Smooth muscle cell (in vitro differentiated cells): Measurements from ENCODE around the gene IFNL3. TPM values are rescaled to one million over a fixed set of nuclear protein-coding genes. Genes with fewer than 3 reads are reported as not detected.
"Not testable (repeated sequence)": the region's sequence is repeated elsewhere in the genome, so short reads cannot be mapped to it uniquely, and the experiment has no call there.

Experiments used
- DNase-seq: peaks from one replicate; lab custom pipeline; 2025; ENCODE audit not compliant: unreplicated experiment; lab: John Stamatoyannopoulos, UW
- H2AFZ ChIP-seq: fragments of 200-600 bp; sonication (generic); 2 replicates; pipeline ENCODE4 v1.6.0; 2016; ENCODE audit warnings: antibody characterized with exemption, low read depth, mild to moderate bottlenecking
- H3F3A ChIP-seq: fragments of 200-600 bp; sonication (generic); 2 replicates; pipeline ENCODE4 v1.6.0; 2017; ENCODE audit warnings: antibody characterized with exemption, low read depth
- H3K27ac ChIP-seq: fragments of 200-600 bp; sonication (generic); 2 replicates; pipeline ENCODE4 v1.5.1; 2016; ENCODE audit warnings: low read depth, mild to moderate bottlenecking
- H3K27me3 ChIP-seq: fragments of 200-600 bp; sonication (generic); 2 replicates; pipeline ENCODE4 v1.6.1; 2016; ENCODE audit warnings: low read depth, mild to moderate bottlenecking
- H3K36me3 ChIP-seq: fragments of 200-600 bp; sonication (generic); 2 replicates; pipeline ENCODE4 v1.5.1; 2016; ENCODE audit warnings: low read depth
- H3K4me1 ChIP-seq: fragments of 200-600 bp; sonication (generic); 2 replicates; pipeline ENCODE4 v1.5.1; 2016; ENCODE audit warnings: low read depth
- H3K4me2 ChIP-seq: fragments of 200-600 bp; sonication (generic); 2 replicates; pipeline ENCODE4 v1.6.0; 2016; ENCODE audit warnings: mild to moderate bottlenecking
- H3K4me3 ChIP-seq: fragments of 200-600 bp; sonication (generic); 2 replicates; pipeline ENCODE4 v1.5.1; 2016; ENCODE audit warnings: mild to moderate bottlenecking
- H3K79me2 ChIP-seq: fragments of 200-600 bp; sonication (generic); 2 replicates; pipeline ENCODE4 v1.6.0; 2016; ENCODE audit warnings: low read depth, mild to moderate bottlenecking
- H3K9ac ChIP-seq: fragments of 200-600 bp; sonication (generic); 2 replicates; pipeline ENCODE4 v1.6.0; 2016; ENCODE audit warnings: low read depth
- H3K9me3 ChIP-seq: fragments of 200-600 bp; sonication (generic); replicated peaks from 2 replicates; pipeline ENCODE4 v1.5.1; 2016; ENCODE audit warnings: low read depth
- H4K20me1 ChIP-seq: fragments of 200-600 bp; sonication (generic); 2 replicates; pipeline ENCODE4 v1.6.0; 2016; ENCODE audit warnings: low read depth
- CTCF ChIP-seq: fragments of 200-600 bp; sonication (generic); IDR thresholded peaks from 2 replicates; pipeline ENCODE4 v1.5.1; 2017; ENCODE audit warnings: borderline replicate concordance, mild to moderate bottlenecking, antibody characterized with exemption; ENCODE audit not compliant: insufficient read depth, poor library complexity, severe bottlenecking
- WGBS: methylation state at CpG from one replicate; pipeline ENCODE4 v1.1.7; 2016; ENCODE audit warnings: low lambda C conversion rate; 5-methylcytosine and 5-hydroxymethylcytosine counted together
- polyA plus RNA-seq: library from polyadenylated mRNA; unstranded; fragments of >200 nt; fragmentation: Nextera tagmentation; extraction: Ambion mirVana; gene quantifications from 2 replicates; pipeline ENCODE4 v1.2.1, GENCODE V29; 2016
- total RNA-seq: library from RNA; depleted of rRNA; stranded (reverse); fragments of >200 nt; gene quantifications from 2 replicates; pipeline ENCODE4 v1.2.3, GENCODE V29; 2014

IFNL3 gene
- total and polyA plus RNA-seq, 2 experiments from 2014 or later, result 0.34 TPM; not detected in 1

- H3K79me2 ChIP-seq, result no peaks in the 10 kb centered on the region
- no peaks in the 10 kb centered on the region for H3K36me3 ChIP-seq
- no peak overlapping the region for H2AFZ ChIP-seq
- H3K27me3 ChIP-seq, result no peaks in the 10 kb centered on the region
- H3K9me3 ChIP-seq, result no peaks in the 10 kb centered on the region
- H3F3A ChIP-seq, result no peaks in the 10 kb centered on the region
- TF ChIP-seq CTCF, result no peak
- H3K4me1 ChIP-seq, result no peaks in the 10 kb centered on the region
- H3K4me2 ChIP-seq, result no peak overlapping the region
- DNase-seq, result no peak
- no peak overlapping the region for H3K9ac ChIP-seq
- no peaks in the 10 kb centered on the region for H4K20me1 ChIP-seq
- no peak overlapping the region for H3K27ac ChIP-seq
- H3K4me3 ChIP-seq, result no peak overlapping the region
- WGBS, result 31% methylated on average over 4 of the region's 4 CpGs
Observed at GRCh38 chr19:39223703-39224279, 21.0 kb downstream of the IFNL3 start.

- 77% methylated on average over 10 of the region's 10 CpGs for WGBS
Observed at GRCh38 chr19:39219108-39219507, 25.7 kb downstream of the IFNL3 start.

GRCh38 chr19:39218230-39219007 lies 26.4 kb downstream of the IFNL3 start:
- Histone ChIP-seq H3K27me3 (no peaks in the 10 kb centered on the region), H3K27ac (no peak overlapping the region), H3K4me3 (no peak overlapping the region), H3K9me3 (no peaks in the 10 kb centered on the region), H2AFZ (no peak overlapping the region), H3K4me1 (no peaks in the 10 kb centered on the region), H3K4me2 (no peak overlapping the region), H3K9ac (no peak overlapping the region), H3K36me3 (no peaks in the 10 kb centered on the region), H3F3A (no peaks in the 10 kb centered on the region), H4K20me1 (no peaks in the 10 kb centered on the region), H3K79me2 (no peaks in the 10 kb centered on the region)
- 87% methylated on average over 15 of the region's 15 CpGs for WGBS
- DNase-seq, result no peak
- no peak for TF ChIP-seq CTCF

More at GRCh38 chr19:39219108-39219507, 25.7 kb downstream of the IFNL3 start:
- not testable (repeated sequence) for H3K4me3 ChIP-seq, H3K4me2 ChIP-seq, H3F3A ChIP-seq, H2AFZ ChIP-seq, H3K79me2 ChIP-seq, H3K4me1 ChIP-seq, H3K36me3 ChIP-seq, H3K27me3 ChIP-seq, H4K20me1 ChIP-seq, H3K9me3 ChIP-seq, H3K27ac ChIP-seq, DNase-seq, H3K9ac ChIP-seq

GRCh38 chr19:39217094-39217493 lies 27.7 kb downstream of the IFNL3 start:
- H3K4me3 ChIP-seq, result no peak overlapping the region
- TF ChIP-seq CTCF, result no peak
- H3K4me2 ChIP-seq, result no peak overlapping the region
- no peaks in the 10 kb centered on the region for H3K4me1 ChIP-seq
- WGBS, result 85% methylated on average over 5 of the region's 5 CpGs
- H2AFZ ChIP-seq, result no peak overlapping the region
- no peak overlapping the region for H3K27ac ChIP-seq
- H3K9ac ChIP-seq, result no peak overlapping the region
- no peaks in the 10 kb centered on the region for H4K20me1 ChIP-seq
- no peaks in the 10 kb centered on the region for H3K27me3 ChIP-seq
- no peaks in the 10 kb centered on the region for H3F3A ChIP-seq
- H3K36me3 ChIP-seq, result no peaks in the 10 kb centered on the region
- no peak for DNase-seq
- no peaks in the 10 kb centered on the region for H3K9me3 ChIP-seq
- H3K79me2 ChIP-seq, result no peaks in the 10 kb centered on the region

GRCh38 chr19:39215323-39215722 lies 29.5 kb downstream of the IFNL3 start:
- H3K4me2 ChIP-seq, H3K36me3 ChIP-seq, H4K20me1 ChIP-seq, H3K9ac ChIP-seq, H2AFZ ChIP-seq, H3K4me1 ChIP-seq, H3K9me3 ChIP-seq, DNase-seq, H3K4me3 ChIP-seq, H3K27ac ChIP-seq, H3K27me3 ChIP-seq, H3K79me2 ChIP-seq, H3F3A ChIP-seq: not testable (repeated sequence)
- WGBS, result 91% methylated on average over 3 of the region's 3 CpGs
